SK-N-SH (cell line): ENCODE measurements around the gene ZNF879. TPM values are rescaled to one million over a fixed set of nuclear protein-coding genes. Genes with fewer than 3 reads are reported as not detected.

Experiments
- CTCF ChIA-PET: fragments of 300-600, 350-600 bp; formaldehyde crosslinking; extraction: SDS; loops from one replicate; lab custom pipeline; 2021; lab: Yijun Ruan, JAX
- POLR2A ChIA-PET: fragments of 350-600 bp; sonication (Branson Sonifier 250); formaldehyde crosslinking; extraction: SDS; loops from one replicate; lab custom pipeline; 2020; ENCODE audit warnings: antibody characterized with exemption, inconsistent platforms; lab: Yijun Ruan, JAX
- DNase-seq: peaks from one replicate; pipeline ENCODE4 v3.0.0; 2012
- H2AFZ ChIP-seq: fragments of 200-600 bp; sonication (generic); 2 replicates; pipeline ENCODE4 v1.8.1; 2016; ENCODE audit warnings: antibody characterized with exemption, mild to moderate bottlenecking, low read depth
- H3F3A ChIP-seq: fragments of 200-600 bp; sonication (generic); replicated peaks from 2 replicates; pipeline ENCODE3; 2016; ENCODE audit warnings: antibody characterized with exemption, mild to moderate bottlenecking; ENCODE audit not compliant: insufficient read depth
- H3K27ac ChIP-seq, 2 experiments: fragments of 200-500 bp in 1 of 2; fragments of 200-600 bp in 1 of 2; sonication (Bioruptor generic) in 1 of 2; sonication (generic), shearing (Covaris generic) in 1 of 2; 2 replicates each; pipeline versions ENCODE4 v1.5.1 to v1.6.1; 2014 to 2016; ENCODE audit warnings: low read depth in 2 of 2, inconsistent platforms in 1 of 2, low read length in 1 of 2, mild to moderate bottlenecking in 1 of 2, mixed read lengths in 1 of 2
- H3K27me3 ChIP-seq: fragments of 200-600 bp; sonication (generic), shearing (Covaris generic); 2 replicates; pipeline ENCODE4 v1.6.1; 2016; ENCODE audit warnings: mixed run types; ENCODE audit not compliant: insufficient read depth
- H3K36me3 ChIP-seq, 2 experiments: fragments of 200-500 bp in 1 of 2; fragments of 200-600 bp in 1 of 2; sonication (Bioruptor generic) in 1 of 2; sonication (generic) in 1 of 2; replicated peaks in 1 of 2; 2 replicates each; pipeline versions ENCODE3 to v1.5.1; 2014 to 2016; ENCODE audit warnings: low read length in 1 of 2, mild to moderate bottlenecking in 1 of 2; ENCODE audit not compliant: insufficient read depth in 2 of 2, control insufficient read depth in 1 of 2
- H3K4me1 ChIP-seq, 2 experiments: fragments of 200-500 bp in 1 of 2; fragments of 200-600 bp in 1 of 2; sonication (Bioruptor generic) in 1 of 2; sonication (generic), shearing (Covaris generic) in 1 of 2; 2 replicates each; pipeline versions ENCODE4 v1.5.1 to v1.6.1; 2014 to 2016; ENCODE audit warnings: low read depth in 1 of 2, low read length in 1 of 2, mixed run types in 1 of 2; ENCODE audit not compliant: insufficient read depth in 2 of 2, control insufficient read depth in 1 of 2
- H3K4me2 ChIP-seq: fragments of 200-600 bp; sonication (generic), shearing (Covaris generic); 2 replicates; pipeline ENCODE4 v1.6.1; 2017; ENCODE audit warnings: mixed run types
- H3K4me3 ChIP-seq, 2 experiments: fragments of 200-500 bp in 1 of 2; fragments of 200-600 bp in 1 of 2; sonication (Bioruptor generic) in 1 of 2; sonication (generic), shearing (Covaris generic) in 1 of 2; 2 replicates each; pipeline versions ENCODE4 v1.5.1 to v1.8.1; 2014 to 2016; ENCODE audit warnings: low read depth in 2 of 2, inconsistent platforms in 1 of 2, low read length in 1 of 2, mild to moderate bottlenecking in 1 of 2, mixed read lengths in 1 of 2, moderate library complexity in 1 of 2
- H3K79me2 ChIP-seq: fragments of 200-600 bp; sonication (generic); 2 replicates; pipeline ENCODE4 v1.8.1; 2017; ENCODE audit warnings: mild to moderate bottlenecking; ENCODE audit not compliant: insufficient read depth
- H3K9ac ChIP-seq: fragments of 200-600 bp; sonication (generic); 2 replicates; pipeline ENCODE4 v1.6.1; 2017; ENCODE audit warnings: mixed run types
- H3K9me2 ChIP-seq: fragments of 200-600 bp; sonication (generic); 2 replicates; pipeline ENCODE4 v1.6.1; 2017; ENCODE audit warnings: mixed run types
- H3K9me3 ChIP-seq: fragments of 200-600 bp; sonication (generic); 2 replicates; pipeline ENCODE4 v1.6.1; 2017; ENCODE audit warnings: mixed run types, mild to moderate bottlenecking, moderate library complexity
- H4K20me1 ChIP-seq: fragments of 200-600 bp; sonication (generic); 2 replicates; pipeline ENCODE4 v1.6.1; 2017; ENCODE audit warnings: mild to moderate bottlenecking, mixed run types; ENCODE audit not compliant: insufficient read depth
- FOXJ3 ChIP-seq: sonication (generic); formaldehyde crosslinking; IDR thresholded peaks from 2 replicates; pipeline ENCODE4 v1.5.1; 2020; ENCODE audit warnings: mild to moderate bottlenecking, missing genetic modification reagents
- JUND ChIP-seq: IDR thresholded peaks from 2 replicates; pipeline ENCODE4 v1.4.0; 2012
- NFIC ChIP-seq: IDR thresholded peaks from 2 replicates; pipeline ENCODE4 v1.4.0; 2012; ENCODE audit warnings: borderline replicate concordance
- NRF1 ChIP-seq: IDR thresholded peaks from 2 replicates; pipeline ENCODE4 v1.6.1; 2012; ENCODE audit warnings: low read depth, mild to moderate bottlenecking, low read length
- POLR2AphosphoS5 ChIP-seq: IDR thresholded peaks from 2 replicates; pipeline ENCODE4 v1.6.1; 2012; ENCODE audit warnings: low read depth, low read length
- RAD21 ChIP-seq: IDR thresholded peaks from 2 replicates; pipeline ENCODE4 v1.6.1; 2012; ENCODE audit warnings: mild to moderate bottlenecking, low read length
- RXRA ChIP-seq: IDR thresholded peaks from 2 replicates; pipeline ENCODE4 v1.4.0; 2012; ENCODE audit warnings: low read depth, mild to moderate bottlenecking, borderline replicate concordance
- SIN3A ChIP-seq: IDR thresholded peaks from 2 replicates; pipeline ENCODE4 v1.6.1; 2012; ENCODE audit warnings: low read depth, mild to moderate bottlenecking, low read length, moderate library complexity, borderline replicate concordance
- SMC3 ChIP-seq: IDR thresholded peaks from 2 replicates; pipeline ENCODE4 v1.6.1; 2012; ENCODE audit warnings: low read depth, low read length, improper control_type of control experiment
- TEAD4 ChIP-seq: IDR thresholded peaks from 2 replicates; pipeline ENCODE4 v1.4.0; 2012; ENCODE audit warnings: mild to moderate bottlenecking, borderline replicate concordance; ENCODE audit not compliant: insufficient read depth
- WGBS: methylation state at CpG from one replicate; pipeline ENCODE4 v1.1.6; 2017; ENCODE audit warnings: low lambda C conversion rate; 5-methylcytosine and 5-hydroxymethylcytosine counted together
- polyA plus RNA-seq, 3 experiments: library from polyadenylated mRNA; depleted of rRNA; stranded (reverse); fragments of >200 nt; gene quantifications; 2 replicates each; pipeline ENCODE4 v1.2.3, GENCODE V29; 2012
- TF ChIP-seq, protein P1 (sequence below): IDR thresholded peaks from 2 replicates; pipeline ENCODE4 v1.6.1; 2012; ENCODE audit warnings: mild to moderate bottlenecking, low read depth, low read length, moderate library complexity
- TF ChIP-seq, protein P2 (sequence below): fragments of 150-350 bp; IDR thresholded peaks from 2 replicates; pipeline ENCODE4 v1.6.1; 2017; ENCODE audit warnings: antibody characterized with exemption, low read length, low read depth, borderline replicate concordance
- TF ChIP-seq, protein P3 (sequence below): IDR thresholded peaks from 2 replicates; pipeline ENCODE4; 2012

Gene ZNF879
- polyA plus RNA-seq, 1 of the 3 experiments (the other 2 are of a cell fraction) = 0.44 TPM

DNA sequence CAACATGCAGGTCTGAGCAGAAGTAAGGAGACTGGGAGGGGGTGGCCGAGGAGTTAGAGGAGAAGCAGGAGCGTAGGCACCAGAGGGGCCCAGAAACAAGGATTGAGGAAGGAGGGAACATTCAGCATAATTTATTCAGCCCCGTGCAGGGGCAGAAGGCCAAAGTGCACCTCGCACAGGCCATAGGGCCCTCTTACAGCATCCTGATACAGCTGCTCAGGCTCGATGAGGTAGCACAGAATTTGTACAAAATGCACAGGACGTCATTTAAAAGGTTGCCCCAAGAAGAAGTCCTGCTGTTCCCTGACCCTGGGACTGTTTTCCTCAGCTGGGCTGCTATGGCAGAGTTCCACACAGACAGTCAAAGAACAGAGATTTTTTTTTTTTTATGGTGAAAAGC, 26.4 kb upstream of the ZNF879 start:
- CTCF ChIA-PET = no interaction called here
- POLR2A ChIA-PET = no interaction called here
- H3K9me3 ChIP-seq = no peaks in the 10 kb centered on the region

DNA sequence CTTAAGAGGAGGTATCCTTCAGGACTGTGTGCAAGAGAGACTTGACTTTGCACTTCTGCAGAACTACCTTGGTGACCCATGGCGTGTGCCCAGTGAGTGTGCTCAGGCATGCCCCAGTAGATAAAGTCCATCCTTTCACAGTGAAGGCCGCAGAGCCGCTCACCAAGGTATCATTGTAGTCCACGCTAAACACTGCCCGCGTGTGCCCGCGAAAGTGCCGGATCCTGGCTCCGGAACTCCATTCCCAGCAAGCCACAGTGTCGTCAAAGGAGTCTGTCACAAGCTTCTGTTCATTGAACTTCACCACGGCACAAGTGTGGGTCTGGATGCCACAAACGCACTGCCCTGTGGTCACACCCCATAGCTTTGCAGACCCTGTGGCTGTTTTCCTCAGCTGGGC, 25.2 kb upstream of the ZNF879 start:
- ChIA-PET POLR2A (no interaction called here), CTCF (no interaction called here)
- Histone ChIP-seq H3K9me3 (no peaks in the 10 kb centered on the region), H3K27me3 (no peaks in the 10 kb centered on the region), H3K27ac (no peak overlapping the region), H3K36me3 (no peaks in the 10 kb centered on the region), H3K4me2 (no peak overlapping the region), H3K9ac (no peak overlapping the region), H3K79me2 (no peaks in the 10 kb centered on the region), H3K4me3 (no peak overlapping the region), H4K20me1 (no peaks in the 10 kb centered on the region), H3K9me2 (no peaks in the 10 kb centered on the region), H3K4me1 (no peaks in the 10 kb centered on the region; a peak in 1 of 4 replicates), H3F3A (no peaks in the 10 kb centered on the region), H2AFZ (no peak overlapping the region)
- 18% methylated on average over 6 of the region's 13 CpGs for WGBS
- no peak for DNase-seq
- TF ChIP-seq JUND = no peak
- no peak for TF ChIP-seq NRF1
- TF ChIP-seq NFIC = no peak
- TF ChIP-seq, protein P1, sequence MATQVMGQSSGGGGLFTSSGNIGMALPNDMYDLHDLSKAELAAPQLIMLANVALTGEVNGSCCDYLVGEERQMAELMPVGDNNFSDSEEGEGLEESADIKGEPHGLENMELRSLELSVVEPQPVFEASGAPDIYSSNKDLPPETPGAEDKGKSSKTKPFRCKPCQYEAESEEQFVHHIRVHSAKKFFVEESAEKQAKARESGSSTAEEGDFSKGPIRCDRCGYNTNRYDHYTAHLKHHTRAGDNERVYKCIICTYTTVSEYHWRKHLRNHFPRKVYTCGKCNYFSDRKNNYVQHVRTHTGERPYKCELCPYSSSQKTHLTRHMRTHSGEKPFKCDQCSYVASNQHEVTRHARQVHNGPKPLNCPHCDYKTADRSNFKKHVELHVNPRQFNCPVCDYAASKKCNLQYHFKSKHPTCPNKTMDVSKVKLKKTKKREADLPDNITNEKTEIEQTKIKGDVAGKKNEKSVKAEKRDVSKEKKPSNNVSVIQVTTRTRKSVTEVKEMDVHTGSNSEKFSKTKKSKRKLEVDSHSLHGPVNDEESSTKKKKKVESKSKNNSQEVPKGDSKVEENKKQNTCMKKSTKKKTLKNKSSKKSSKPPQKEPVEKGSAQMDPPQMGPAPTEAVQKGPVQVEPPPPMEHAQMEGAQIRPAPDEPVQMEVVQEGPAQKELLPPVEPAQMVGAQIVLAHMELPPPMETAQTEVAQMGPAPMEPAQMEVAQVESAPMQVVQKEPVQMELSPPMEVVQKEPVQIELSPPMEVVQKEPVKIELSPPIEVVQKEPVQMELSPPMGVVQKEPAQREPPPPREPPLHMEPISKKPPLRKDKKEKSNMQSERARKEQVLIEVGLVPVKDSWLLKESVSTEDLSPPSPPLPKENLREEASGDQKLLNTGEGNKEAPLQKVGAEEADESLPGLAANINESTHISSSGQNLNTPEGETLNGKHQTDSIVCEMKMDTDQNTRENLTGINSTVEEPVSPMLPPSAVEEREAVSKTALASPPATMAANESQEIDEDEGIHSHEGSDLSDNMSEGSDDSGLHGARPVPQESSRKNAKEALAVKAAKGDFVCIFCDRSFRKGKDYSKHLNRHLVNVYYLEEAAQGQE = no peak
- no peak for TF ChIP-seq RAD21
- no peak for TF ChIP-seq SIN3A
- no peak for TF ChIP-seq SMC3
- TF ChIP-seq, protein P2, sequence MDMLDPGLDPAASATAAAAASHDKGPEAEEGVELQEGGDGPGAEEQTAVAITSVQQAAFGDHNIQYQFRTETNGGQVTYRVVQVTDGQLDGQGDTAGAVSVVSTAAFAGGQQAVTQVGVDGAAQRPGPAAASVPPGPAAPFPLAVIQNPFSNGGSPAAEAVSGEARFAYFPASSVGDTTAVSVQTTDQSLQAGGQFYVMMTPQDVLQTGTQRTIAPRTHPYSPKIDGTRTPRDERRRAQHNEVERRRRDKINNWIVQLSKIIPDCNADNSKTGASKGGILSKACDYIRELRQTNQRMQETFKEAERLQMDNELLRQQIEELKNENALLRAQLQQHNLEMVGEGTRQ = no peak
- TF ChIP-seq, protein P3, sequence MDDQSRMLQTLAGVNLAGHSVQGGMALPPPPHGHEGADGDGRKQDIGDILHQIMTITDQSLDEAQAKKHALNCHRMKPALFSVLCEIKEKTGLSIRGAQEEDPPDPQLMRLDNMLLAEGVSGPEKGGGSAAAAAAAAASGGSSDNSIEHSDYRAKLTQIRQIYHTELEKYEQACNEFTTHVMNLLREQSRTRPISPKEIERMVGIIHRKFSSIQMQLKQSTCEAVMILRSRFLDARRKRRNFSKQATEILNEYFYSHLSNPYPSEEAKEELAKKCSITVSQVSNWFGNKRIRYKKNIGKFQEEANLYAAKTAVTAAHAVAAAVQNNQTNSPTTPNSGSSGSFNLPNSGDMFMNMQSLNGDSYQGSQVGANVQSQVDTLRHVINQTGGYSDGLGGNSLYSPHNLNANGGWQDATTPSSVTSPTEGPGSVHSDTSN = no peak
- TF ChIP-seq FOXJ3 (CRISPR knock-in tag) = no peak

More for the DNA sequence above, 26.4 kb upstream of the ZNF879 start:
- no peak overlapping the region for H3K4me3 ChIP-seq
- no peak for DNase-seq
- no peak for TF ChIP-seq RXRA
- no peak for TF ChIP-seq TEAD4
- TF ChIP-seq POLR2AphosphoS5 = no peak
- TF ChIP-seq SMC3 = no peak
- TF ChIP-seq RAD21 = no peak
- TF ChIP-seq SIN3A = no peak
- 9% methylated on average over 6 of the region's 6 CpGs for whole genome bisulfite sequencing
- H3K27ac ChIP-seq = no peak overlapping the region
- no peaks in the 10 kb centered on the region for H3K36me3 ChIP-seq
- no peaks in the 10 kb centered on the region for H3K27me3 ChIP-seq
- H3K79me2 ChIP-seq = no peaks in the 10 kb centered on the region
- no peaks in the 10 kb centered on the region for H3F3A ChIP-seq
- H2AFZ ChIP-seq = no peak overlapping the region
- no peaks in the 10 kb centered on the region; a peak in 1 of 4 replicates for H3K4me1 ChIP-seq
- no peak overlapping the region for H3K9ac ChIP-seq
- H3K9me2 ChIP-seq = no peaks in the 10 kb centered on the region
- no peaks in the 10 kb centered on the region for H4K20me1 ChIP-seq
- no peak overlapping the region for H3K4me2 ChIP-seq
